Measurements from ENCODE around the gene DBP. TPM values are rescaled to one million over a fixed set of nuclear protein-coding genes. Genes with fewer than 3 reads are reported as not detected.

Gene DBP
- total and polyA plus RNA-seq, 2 of the 13 experiments (the other 11 are each of a cell fraction or from before 2014, with no cell fraction given), result 1.7 to 5.8 TPM

DNA sequence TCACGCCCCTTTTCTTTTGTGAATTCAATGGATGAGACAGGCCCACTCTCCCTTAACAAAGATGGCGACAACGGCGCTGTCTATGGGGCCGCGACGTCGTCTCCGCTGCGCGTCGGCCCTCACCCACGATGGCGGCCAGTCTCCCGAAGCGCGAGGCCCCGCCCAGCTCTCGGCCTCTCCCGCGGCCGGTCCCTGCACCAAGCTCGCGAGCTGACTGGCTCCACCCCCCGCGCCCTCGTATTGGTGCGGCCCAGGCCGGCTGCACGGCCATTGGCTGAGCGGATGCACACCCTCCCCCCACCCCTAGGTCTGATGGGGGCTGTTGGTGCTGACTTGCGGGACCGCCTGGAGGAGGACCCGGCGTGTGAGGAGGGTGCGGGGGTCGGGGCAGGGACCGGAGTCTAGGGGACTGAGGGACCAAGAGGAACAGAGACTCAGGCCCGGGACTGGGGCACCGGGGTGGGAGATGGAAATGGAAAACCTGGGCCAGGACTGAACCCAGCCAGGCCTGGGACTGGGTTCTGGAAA lies 13.0 kb downstream of the DBP start (continued):
- TF ChIP-seq CERS6 (CRISPR knock-in tag; IDR thresholded peaks at IDR 0.05) (no peak), KMT2B (CRISPR knock-in tag; IDR thresholded peaks at IDR 0.05) (no peak), GABPA (IDR thresholded peaks at IDR 0.05; ENCODE audit: low read depth, low read length) (no peak), GABPA (CRISPR knock-in tag; IDR thresholded peaks at IDR 0.05; ENCODE audit: low read depth) (no peak), RFXANK (CRISPR knock-in tag; IDR thresholded peaks at IDR 0.05) (no peak), RBM39 (IDR thresholded peaks at IDR 0.05; ENCODE audit: low read depth, low read length, poor library complexity, severe bottlenecking) (no peak), SNRNP70 (IDR thresholded peaks at IDR 0.05; ENCODE audit: low read depth, low read length) (no peak), MAZ (IDR thresholded peaks at IDR 0.05; ENCODE audit: borderline replicate concordance, low read depth, low read length) (peak; percentile 35; the same call in 1 of the 2 replicates), MAZ (CRISPR knock-in tag; IDR thresholded peaks at IDR 0.05; ENCODE audit: low read depth) (no peak), ZFP36L2 (CRISPR knock-in tag; IDR thresholded peaks at IDR 0.05) (no peak), ZBTB33 (CRISPR knock-in tag; IDR thresholded peaks at IDR 0.05) (no peak), HIC2 (CRISPR knock-in tag; IDR thresholded peaks at IDR 0.05; ENCODE audit: low read depth) (no peak), ZNF44 (CRISPR knock-in tag; IDR thresholded peaks at IDR 0.05) (no peak), RORA (CRISPR knock-in tag; IDR thresholded peaks at IDR 0.05) (no peak), NCOA1 (CRISPR knock-in tag; IDR thresholded peaks at IDR 0.05) (no peak), KDM2A (CRISPR knock-in tag; IDR thresholded peaks at IDR 0.05; ENCODE audit: borderline replicate concordance, low read depth) (no peak), NCOR1 (IDR thresholded peaks at IDR 0.05; ENCODE audit: borderline replicate concordance, low read length) (no peak), TCF12 (IDR thresholded peaks at IDR 0.05) (no peak), TCF12 (CRISPR knock-in tag; IDR thresholded peaks at IDR 0.05) (no peak), ZMYM2 (CRISPR knock-in tag; IDR thresholded peaks at IDR 0.05) (no peak), GABPB1 (CRISPR knock-in tag; IDR thresholded peaks at IDR 0.05) (peak; percentile 76), RFXAP (CRISPR knock-in tag; IDR thresholded peaks at IDR 0.05; ENCODE audit: borderline replicate concordance) (peak; percentile 59; the same call in 1 of the 2 replicates), ZNF788 (CRISPR knock-in tag; IDR thresholded peaks at IDR 0.05; ENCODE audit: borderline replicate concordance) (peak; percentile 43; the same call in 1 of the 2 replicates), CCAR2 (optimal IDR thresholded peaks at IDR 0.05; ENCODE audit: low read depth, low read length) (no peak), MED8 (CRISPR knock-in tag; IDR thresholded peaks at IDR 0.05; ENCODE audit: insufficient replicate concordance) (no peak)
- TF ChIP-seq, protein P1, sequence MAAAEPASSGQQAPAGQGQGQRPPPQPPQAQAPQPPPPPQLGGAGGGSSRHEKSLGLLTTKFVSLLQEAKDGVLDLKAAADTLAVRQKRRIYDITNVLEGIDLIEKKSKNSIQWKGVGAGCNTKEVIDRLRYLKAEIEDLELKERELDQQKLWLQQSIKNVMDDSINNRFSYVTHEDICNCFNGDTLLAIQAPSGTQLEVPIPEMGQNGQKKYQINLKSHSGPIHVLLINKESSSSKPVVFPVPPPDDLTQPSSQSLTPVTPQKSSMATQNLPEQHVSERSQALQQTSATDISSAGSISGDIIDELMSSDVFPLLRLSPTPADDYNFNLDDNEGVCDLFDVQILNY (CRISPR knock-in tag; conservative IDR thresholded peaks at IDR 0.05), result no peak

All from HepG2 (cell line).